ENCODE results near the gene PPP1R3F. TPM values are rescaled to one million over a fixed set of nuclear protein-coding genes. Genes with fewer than 3 reads are reported as not detected.

Gene PPP1R3F
- total RNA-seq, 2 experiments from 2014 or later: 7.0 to 8.1 TPM

DNA sequence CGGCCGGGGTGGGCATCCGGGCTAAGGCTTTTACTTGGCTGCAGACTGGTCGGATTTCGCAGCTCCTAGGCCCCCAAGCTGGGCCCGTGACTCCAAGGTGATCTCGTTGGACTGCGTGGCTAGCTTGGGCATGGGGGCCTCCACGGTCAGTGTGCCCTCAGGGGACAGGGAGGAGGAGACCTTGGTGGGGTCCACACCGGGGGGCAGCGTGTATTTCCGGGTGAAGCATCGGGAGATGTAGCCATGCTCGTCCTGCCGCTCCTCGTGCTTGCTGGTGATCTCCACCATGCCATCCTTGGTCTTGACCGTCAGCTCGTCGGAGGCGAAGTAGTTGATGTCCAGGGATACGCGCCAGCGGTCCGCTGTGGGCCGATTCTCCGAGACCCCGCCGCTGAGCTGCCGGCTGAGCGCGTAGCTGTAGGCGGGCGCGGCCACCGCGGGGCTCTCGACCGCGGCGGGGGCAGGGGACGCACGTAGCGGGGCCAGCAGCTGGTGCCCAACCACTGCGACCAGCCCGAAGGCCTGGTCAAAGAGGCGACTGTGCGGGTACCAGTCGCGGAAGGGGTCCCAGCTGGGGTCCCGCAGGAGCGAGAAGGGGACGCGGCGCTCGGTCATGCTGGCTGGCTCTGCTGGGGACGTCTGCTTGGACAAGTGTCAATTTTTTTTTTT lies 35.6 kb upstream of the PPP1R3F start:
- Mint-ChIP-seq H3K9me3 (no peaks in the 10 kb centered on the region), H3K4me1 (ENCODE audit: low read depth) (peaks cover 29% of the 10 kb centered on the region), H3K36me3 (peaks cover 4% of the 10 kb centered on the region), H3K27ac (no peak overlapping the region), H3K27me3 (no peaks in the 10 kb centered on the region), H3K4me3 (no peak overlapping the region)
- POLR2A ChIA-PET: no interaction called here
- CTCF ChIA-PET: no interaction called here
- intact Hi-C loops (cut with micrococcal nuclease): no loop called here
- no peak for DNase-seq

- Mint-ChIP-seq H3K4me1 (ENCODE audit: low read depth) (peaks cover 22% of the 10 kb centered on the region), H3K27ac (peak overlapping the region; percentile 49), H3K4me3 (peak overlapping the region; percentile 48), H3K9me3 (no peaks in the 10 kb centered on the region), H3K27me3 (no peaks in the 10 kb centered on the region), H3K36me3 (peaks cover 8% of the 10 kb centered on the region)
- ChIA-PET POLR2A (no interaction called here), CTCF (no interaction called here)
- no peak for DNase-seq
- intact Hi-C loops (cut with micrococcal nuclease): no loop called here
Measured at GRCh38 chrX:49237060-49237459, 32.5 kb upstream of the PPP1R3F start.

DNA sequence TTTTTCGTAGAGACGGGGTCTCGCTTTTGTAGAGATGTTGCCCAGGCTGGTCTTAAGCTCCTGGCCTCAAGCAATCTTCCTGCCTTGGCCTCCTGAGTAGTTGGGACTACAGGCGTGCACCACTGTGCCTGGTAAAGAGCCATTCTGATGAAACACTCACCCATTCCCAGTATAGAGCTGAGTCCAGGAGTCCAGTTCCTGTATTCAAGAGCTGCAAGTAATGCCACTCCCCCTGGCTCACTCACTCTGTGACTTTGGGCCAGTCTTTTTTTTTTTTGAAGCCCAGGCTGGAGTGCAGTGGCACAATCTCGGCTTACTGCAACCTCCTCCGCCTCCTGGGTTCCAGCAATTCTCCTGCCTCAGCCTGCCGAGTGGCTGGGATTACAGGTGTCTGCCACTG lies 30.9 kb upstream of the PPP1R3F start:
- Mint-ChIP-seq H3K4me3 (no peak overlapping the region), H3K9me3 (no peaks in the 10 kb centered on the region), H3K36me3 (peaks cover 8% of the 10 kb centered on the region), H3K4me1 (ENCODE audit: low read depth) (peaks cover 22% of the 10 kb centered on the region), H3K27me3 (no peaks in the 10 kb centered on the region), H3K27ac (no peak overlapping the region)
- CTCF ChIA-PET: interaction anchor here (1.0 kb wide), 1 partner anchor 46 kb away, joined by 3 read pairs; no protein-coding TSS in a partner anchor
- intact Hi-C loops (cut with micrococcal nuclease): no loop called here
- DNase-seq: no peak
- POLR2A ChIA-PET: no interaction called here

- CTCF ChIA-PET: no interaction called here
- POLR2A ChIA-PET: no interaction called here
- intact Hi-C loops (cut with micrococcal nuclease): no loop called here
- no peak for DNase-seq
- no peak overlapping the region for H3K27ac Mint-ChIP-seq
- peaks cover 5% of the 10 kb centered on the region for H3K4me1 Mint-ChIP-seq (ENCODE audit: low read depth)
- no peaks in the 10 kb centered on the region for H3K9me3 Mint-ChIP-seq
- no peaks in the 10 kb centered on the region for H3K27me3 Mint-ChIP-seq
- H3K36me3 Mint-ChIP-seq: peaks cover 7% of the 10 kb centered on the region
- H3K4me3 Mint-ChIP-seq: no peak overlapping the region
Measured at GRCh38 chrX:49242545-49243066, 27.0 kb upstream of the PPP1R3F start.

DNA sequence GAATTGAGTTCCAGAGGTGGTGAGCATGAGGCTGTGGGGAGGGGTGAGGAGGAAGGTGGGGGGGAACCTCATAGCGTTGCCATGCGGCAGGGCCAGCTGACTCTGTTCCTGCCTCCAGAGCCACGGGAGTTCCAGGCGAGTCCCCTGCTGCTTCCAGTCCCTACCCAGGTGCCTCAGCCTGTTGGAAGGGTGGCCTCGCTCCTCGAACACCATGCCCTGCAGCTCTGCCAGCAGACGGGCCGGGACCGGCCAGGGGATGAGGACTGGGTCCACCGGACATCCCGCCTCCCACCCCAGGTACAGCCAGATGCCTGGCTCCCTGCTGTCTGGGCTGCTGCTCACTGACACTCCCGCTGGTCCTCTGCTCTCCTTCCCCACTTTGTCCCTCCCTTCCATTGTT lies 26.4 kb upstream of the PPP1R3F start:
- Mint-ChIP-seq H3K4me3 (no peak overlapping the region), H3K4me1 (ENCODE audit: low read depth) (peaks cover 5% of the 10 kb centered on the region), H3K27ac (no peak overlapping the region), H3K9me3 (no peaks in the 10 kb centered on the region), H3K27me3 (no peaks in the 10 kb centered on the region), H3K36me3 (peaks cover 8% of the 10 kb centered on the region)
- no peak for DNase-seq
- ChIA-PET POLR2A (no interaction called here), CTCF (no interaction called here)
- intact Hi-C loops (cut with micrococcal nuclease): no loop called here

GRCh38 chrX:49244207-49244606 lies 25.4 kb upstream of the PPP1R3F start:
- ChIA-PET CTCF (no interaction called here), POLR2A (no interaction called here)
- no peak for DNase-seq
- H3K36me3 Mint-ChIP-seq: peaks cover 9% of the 10 kb centered on the region
- H3K27me3 Mint-ChIP-seq: no peaks in the 10 kb centered on the region
- no peak overlapping the region for H3K27ac Mint-ChIP-seq
- peaks cover 3% of the 10 kb centered on the region for H3K4me1 Mint-ChIP-seq (ENCODE audit: low read depth)
- no peaks in the 10 kb centered on the region for H3K9me3 Mint-ChIP-seq
- H3K4me3 Mint-ChIP-seq: no peak overlapping the region
- intact Hi-C loops (cut with micrococcal nuclease): no loop called here

DNA sequence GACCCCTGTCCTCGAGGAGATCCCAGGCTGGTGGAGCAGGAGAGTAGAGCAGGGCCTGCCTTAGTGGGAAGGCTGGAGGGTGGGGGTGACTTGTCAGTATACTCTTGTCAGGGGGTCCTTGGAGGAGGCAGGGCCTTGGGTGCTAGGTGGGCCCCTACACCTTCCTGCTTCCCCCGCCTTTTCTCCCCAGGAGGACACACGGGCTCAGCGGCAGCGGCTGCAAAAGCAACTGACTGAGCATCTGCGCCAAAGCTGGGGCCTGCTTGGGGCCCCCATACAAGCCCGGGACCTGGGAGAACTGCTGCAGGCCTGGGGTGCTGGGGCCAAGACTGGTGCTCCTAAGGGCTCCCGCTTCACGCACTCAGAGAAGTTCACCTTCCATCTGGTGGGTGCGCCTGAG lies 23.1 kb upstream of the PPP1R3F start:
- Mint-ChIP-seq H3K27ac (no peak overlapping the region), H3K36me3 (peaks cover 14% of the 10 kb centered on the region)

DNA sequence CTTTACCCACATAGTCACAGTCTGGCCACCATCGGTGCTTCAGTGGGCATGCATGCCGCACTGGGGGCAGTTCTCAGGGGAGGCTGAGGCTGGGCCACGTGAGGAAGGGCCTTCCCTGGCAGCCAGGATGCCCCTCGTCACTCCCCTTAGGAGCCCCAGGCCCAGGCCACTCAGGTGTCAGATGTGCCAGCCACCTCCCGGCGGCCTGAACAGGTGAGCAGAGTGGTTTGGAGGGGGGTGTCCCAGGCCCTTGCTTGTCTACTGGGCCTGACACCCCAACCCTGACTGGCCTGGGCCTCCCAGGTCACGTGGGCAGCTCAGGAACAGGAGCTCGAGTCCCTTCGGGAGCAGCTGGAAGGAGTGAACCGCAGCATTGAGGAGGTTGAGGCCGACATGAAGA lies 22.2 kb upstream of the PPP1R3F start:
- intact Hi-C loops (cut with micrococcal nuclease): no loop called here
- Mint-ChIP-seq H3K4me1 (ENCODE audit: low read depth) (peaks cover 3% of the 10 kb centered on the region), H3K4me3 (no peak overlapping the region), H3K36me3 (peaks cover 14% of the 10 kb centered on the region), H3K9me3 (no peaks in the 10 kb centered on the region), H3K27ac (no peak overlapping the region), H3K27me3 (no peaks in the 10 kb centered on the region)
- no peak for DNase-seq
- CTCF ChIA-PET: no interaction called here
- POLR2A ChIA-PET: no interaction called here

More for the DNA sequence above, 23.1 kb upstream of the PPP1R3F start:
- H3K27me3 Mint-ChIP-seq: no peaks in the 10 kb centered on the region
- intact Hi-C loops (cut with micrococcal nuclease): no loop called here
- DNase-seq: no peak
- H3K9me3 Mint-ChIP-seq: no peaks in the 10 kb centered on the region
- no peak overlapping the region for H3K4me3 Mint-ChIP-seq
- CTCF ChIA-PET: no interaction called here
- peaks cover 3% of the 10 kb centered on the region for H3K4me1 Mint-ChIP-seq (ENCODE audit: low read depth)
- POLR2A ChIA-PET: no interaction called here

DNA sequence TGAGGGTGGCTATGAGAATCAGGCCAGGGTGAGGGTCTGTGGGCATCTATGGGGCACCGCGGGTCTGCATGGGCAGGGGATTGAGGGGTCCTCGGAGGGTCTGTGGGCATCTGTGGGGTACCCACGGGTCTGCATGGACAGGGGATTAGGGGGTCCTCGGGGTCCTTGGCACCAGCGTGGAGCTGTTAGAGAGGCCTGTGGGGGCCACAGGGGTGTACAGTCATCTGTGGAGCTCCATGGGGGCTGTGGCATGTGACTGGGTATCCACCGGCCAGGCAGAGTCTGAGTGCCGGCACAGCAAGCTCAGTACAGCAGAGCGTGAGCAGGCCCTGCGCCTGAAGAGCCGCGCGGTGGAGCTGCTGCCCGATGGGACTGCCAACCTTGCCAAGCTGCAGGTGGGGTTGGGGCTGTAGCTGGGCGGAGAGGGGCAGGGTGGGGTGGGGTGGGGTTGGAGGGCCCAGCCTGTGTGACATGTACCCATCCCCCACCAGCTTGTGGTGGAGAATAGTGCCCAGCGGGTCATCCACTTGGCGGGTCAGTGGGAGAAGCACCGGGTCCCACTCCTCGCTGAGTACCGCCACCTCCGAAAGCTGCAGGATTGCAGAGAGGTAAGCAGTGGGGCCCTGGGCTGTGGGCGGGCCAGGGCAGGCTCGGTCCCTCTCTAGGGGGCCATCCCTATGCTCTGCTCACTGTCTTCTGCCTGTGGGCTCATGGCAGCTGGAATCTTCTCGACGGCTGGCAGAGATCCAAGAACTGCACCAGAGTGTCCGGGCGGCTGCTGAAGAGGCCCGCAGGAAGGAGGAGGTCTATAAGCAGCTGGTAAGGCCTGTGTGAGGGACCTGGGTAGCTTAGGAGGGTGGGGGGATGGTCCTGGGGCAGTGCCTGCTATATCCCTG lies 21.4 kb upstream of the PPP1R3F start:
- peaks cover 14% of the 10 kb centered on the region for H3K36me3 Mint-ChIP-seq

GRCh38 chrX:49249071-49249470 lies 20.5 kb upstream of the PPP1R3F start:
- Mint-ChIP-seq H3K4me3 (no peak overlapping the region), H3K27ac (no peak overlapping the region), H3K4me1 (ENCODE audit: low read depth) (peaks cover 3% of the 10 kb centered on the region), H3K9me3 (no peaks in the 10 kb centered on the region), H3K36me3 (peaks cover 13% of the 10 kb centered on the region), H3K27me3 (no peaks in the 10 kb centered on the region)
- POLR2A ChIA-PET: no interaction called here
- no peak for DNase-seq
- CTCF ChIA-PET: no interaction called here
- intact Hi-C loops (cut with micrococcal nuclease): no loop called here

More for the DNA sequence above, 21.4 kb upstream of the PPP1R3F start:
- intact Hi-C loops (cut with micrococcal nuclease): no loop called here
- Mint-ChIP-seq H3K27me3 (no peaks in the 10 kb centered on the region), H3K9me3 (no peaks in the 10 kb centered on the region), H3K4me1 (ENCODE audit: low read depth) (peaks cover 3% of the 10 kb centered on the region), H3K27ac (no peak overlapping the region), H3K4me3 (no peak overlapping the region)
- CTCF ChIA-PET: no interaction called here
- POLR2A ChIA-PET: no interaction called here
- DNase-seq: no peak

- no peaks in the 10 kb centered on the region for H3K27me3 Mint-ChIP-seq
- ChIA-PET POLR2A (no interaction called here), CTCF (no interaction called here)
- H3K4me1 Mint-ChIP-seq (ENCODE audit: low read depth): peaks cover 3% of the 10 kb centered on the region
- H3K9me3 Mint-ChIP-seq: no peaks in the 10 kb centered on the region
- no peak for DNase-seq
- intact Hi-C loops (cut with micrococcal nuclease): no loop called here
- H3K27ac Mint-ChIP-seq: no peak overlapping the region
- peaks cover 12% of the 10 kb centered on the region for H3K36me3 Mint-ChIP-seq
- H3K4me3 Mint-ChIP-seq: no peak overlapping the region
Measured at GRCh38 chrX:49249616-49250015, 20.0 kb upstream of the PPP1R3F start.

- no peak for DNase-seq
- Mint-ChIP-seq H3K9me3 (no peaks in the 10 kb centered on the region), H3K27me3 (no peaks in the 10 kb centered on the region), H3K4me1 (ENCODE audit: low read depth) (peaks cover 3% of the 10 kb centered on the region), H3K4me3 (no peak overlapping the region), H3K36me3 (peaks cover 12% of the 10 kb centered on the region), H3K27ac (no peak overlapping the region)
- ChIA-PET POLR2A (no interaction called here), CTCF (no interaction called here)
- intact Hi-C loops (cut with micrococcal nuclease): no loop called here
Measured at GRCh38 chrX:49250066-49250465, 19.5 kb upstream of the PPP1R3F start.

- DNase-seq: no peak
- Mint-ChIP-seq H3K36me3 (peaks cover 12% of the 10 kb centered on the region), H3K9me3 (no peaks in the 10 kb centered on the region), H3K27ac (peak overlapping the region; percentile 33), H3K4me3 (no peak overlapping the region), H3K4me1 (ENCODE audit: low read depth) (peaks cover 3% of the 10 kb centered on the region), H3K27me3 (no peaks in the 10 kb centered on the region)
- ChIA-PET POLR2A (no interaction called here), CTCF (no interaction called here)
- intact Hi-C loops (cut with micrococcal nuclease): no loop called here
Measured at GRCh38 chrX:49250578-49250977, 19.0 kb upstream of the PPP1R3F start.
